Aorta (tissue), 5 donors: Measurements from ENCODE around the gene OTX2. TPM values are rescaled to one million over a fixed set of nuclear protein-coding genes. Genes with fewer than 3 reads are reported as not detected.

Experiments used
- ATAC-seq: fragments of 200-7000 bp; cut with Tn5 transposase; one replicate; pipeline ENCODE4 v1.9.1; 2022; ENCODE audit warnings: moderate library complexity; ENCODE audit not compliant: low FRiP score
- DNase-seq, 2 donors: peaks; one replicate each; pipeline ENCODE4 v3.0.0-alpha.2; 2020
- H3K27ac ChIP-seq, 2 donors: one replicate each; pipeline ENCODE4 v1.5.1; 2013; ENCODE audit warnings: low read length in 2 of 2, mild to moderate bottlenecking in 2 of 2, moderate library complexity in 2 of 2, control low read depth in 1 of 2, inconsistent platforms in 1 of 2, low read depth in 1 of 2
- H3K27me3 ChIP-seq, 2 donors: one replicate each; pipeline ENCODE4 v1.6.1; 2013; ENCODE audit warnings: control low read depth in 1 of 2, low read length in 1 of 2, mild to moderate bottlenecking in 1 of 2, moderate library complexity in 1 of 2; ENCODE audit not compliant: insufficient read depth in 2 of 2, control insufficient read depth in 1 of 2
- H3K36me3 ChIP-seq, 2 donors: one replicate each; pipeline ENCODE4 v1.6.1; 2013; ENCODE audit warnings: control low read depth in 1 of 2, low read length in 1 of 2, mild to moderate bottlenecking in 1 of 2; ENCODE audit not compliant: insufficient read depth in 2 of 2, control insufficient read depth in 1 of 2
- H3K4me1 ChIP-seq, 2 donors: one replicate each; pipeline ENCODE4 v1.6.1; 2013; ENCODE audit warnings: low read length in 2 of 2, control low read depth in 1 of 2, mild to moderate bottlenecking in 1 of 2, moderate library complexity in 1 of 2; ENCODE audit not compliant: insufficient read depth in 2 of 2, control insufficient read depth in 1 of 2
- H3K4me3 ChIP-seq, 2 donors: one replicate each; pipeline ENCODE4 v1.5.1; 2013; ENCODE audit warnings: low read length in 2 of 2, control low read depth in 1 of 2, mild to moderate bottlenecking in 1 of 2
- H3K9me3 ChIP-seq: one replicate; pipeline ENCODE4 v1.6.1; 2013; ENCODE audit warnings: mild to moderate bottlenecking, low read length; ENCODE audit not compliant: control insufficient read depth
- WGBS, 2 donors: extraction: QIAGEN DNeasy Blood & Tissue Kit; methylation state at CpG; one replicate each; pipeline ENCODE4 v1.1.7; 2013; 5-methylcytosine and 5-hydroxymethylcytosine counted together
- intact Hi-C, 2 donors: fragments of 100-400 bp; cut with DNase I; formaldehyde crosslinking; loops; one replicate each; pipeline versions ENCODE4 v1.14.2 to v1.15.0; 2022
- polyA plus RNA-seq, 2 donors: library from polyadenylated mRNA; stranded (reverse); fragments of 200-250 nt; gene quantifications; one replicate each; pipeline ENCODE4 v1.2.3, GENCODE V29; 2013
- total RNA-seq, 2 donors: library from RNA; stranded (reverse); fragmentation: NEBNext Ultra II Directional; extraction: Animal tissue kit (Norgen Biotek cat#: 25700); gene quantifications; one replicate each; pipeline ENCODE4 v1.2.1, GENCODE V29; 2021
- donor health status: healthy with polysubstance abuse.
- donor health status: Bipolar disorder and iron deficiency.
- donor health status: DM: no; HTN: no; CAD: no.
- donor health status: DM: no; HTN: no; CAD: no.
- donor health status: DM: yes; HTN: yes; CAD: no.

Gene OTX2
- total and polyA plus RNA-seq, 4 donors, result not detected

- DNase-seq (no peak), ATAC-seq (no peak)
- intact Hi-C loops, result no loop called here
- no peaks in the 10 kb centered on the region for H3K9me3 ChIP-seq
- no peaks in the 10 kb centered on the region for H3K36me3 ChIP-seq
- H3K4me1 ChIP-seq, result no peaks in the 10 kb centered on the region
- WGBS, 2 donors, result 3 to 5% methylated on average over 62 to 71 of the region's 71 CpGs
- no peak overlapping the region for H3K27ac ChIP-seq
- H3K27me3 ChIP-seq, result peaks cover 0 to 6% of the 10 kb centered on the region in 2 donors
- peak overlapping the region in 1 of 2 donors; percentile 8 for H3K4me3 ChIP-seq
Observed at GRCh38 chr14:56808383-56809269, 1.7 kb downstream of the OTX2 start.

- Histone ChIP-seq H3K36me3 (no peaks in the 10 kb centered on the region), H3K9me3 (no peaks in the 10 kb centered on the region), H3K27ac (no peak overlapping the region), H3K4me3 (peak overlapping the region in 1 of 2 donors; percentile 8), H3K4me1 (no peaks in the 10 kb centered on the region), H3K27me3 (peaks cover 0 to 6% of the 10 kb centered on the region in 2 donors)
- intact Hi-C loops, result no loop called here
- 2 to 4% methylated on average over 16 of the region's 16 CpGs for WGBS, 2 donors
- DNase-seq (no peak), ATAC-seq (no peak)
Observed at GRCh38 chr14:56808110-56808382, 2.2 kb downstream of the OTX2 start.

- ATAC-seq (no peak), DNase-seq (no peak)
- 13 to 16% methylated on average over 39 of the region's 39 CpGs for WGBS, 2 donors
- no peak overlapping the region for H3K4me3 ChIP-seq
- no peak overlapping the region for H3K27ac ChIP-seq
- H3K9me3 ChIP-seq, result no peaks in the 10 kb centered on the region
- peaks cover 0 to 6% of the 10 kb centered on the region in 2 donors for H3K27me3 ChIP-seq
- H3K4me1 ChIP-seq, result no peaks in the 10 kb centered on the region
- intact Hi-C loops, result no loop called here
- no peaks in the 10 kb centered on the region for H3K36me3 ChIP-seq
Observed at GRCh38 chr14:56807386-56808109, 2.7 kb downstream of the OTX2 start.

- 18 to 19% methylated on average over 4 of the region's 4 CpGs for WGBS, 2 donors
- Histone ChIP-seq H3K27me3 (peaks cover 0 to 6% of the 10 kb centered on the region in 2 donors), H3K4me3 (no peak overlapping the region), H3K36me3 (no peaks in the 10 kb centered on the region), H3K4me1 (no peaks in the 10 kb centered on the region), H3K9me3 (peaks cover 2% of the 10 kb centered on the region), H3K27ac (no peak overlapping the region)
- ATAC-seq (no peak), DNase-seq (no peak)
- intact Hi-C loops, result no loop called here
Observed at GRCh38 chr14:56806760-56807159, 3.5 kb downstream of the OTX2 start.

GRCh38 chr14:56805992-56806727 lies 4.1 kb downstream of the OTX2 start:
- WGBS, 2 donors, result 14 to 19% methylated on average over 9 of the region's 9 CpGs
- intact Hi-C loops, result no loop called here
- H3K4me1 ChIP-seq, result no peaks in the 10 kb centered on the region
- H3K27me3 ChIP-seq, result peaks cover 0 to 6% of the 10 kb centered on the region in 2 donors
- no peaks in the 10 kb centered on the region for H3K36me3 ChIP-seq
- DNase-seq (no peak), ATAC-seq (no peak)
- H3K27ac ChIP-seq, result no peak overlapping the region
- peaks cover 2% of the 10 kb centered on the region for H3K9me3 ChIP-seq
- no peak overlapping the region for H3K4me3 ChIP-seq

- DNase-seq, result no peak
- Histone ChIP-seq H3K27ac (no peak overlapping the region), H3K9me3 (peaks cover 2% of the 10 kb centered on the region), H3K27me3 (peaks cover 0 to 6% of the 10 kb centered on the region in 2 donors), H3K4me1 (no peaks in the 10 kb centered on the region), H3K36me3 (no peaks in the 10 kb centered on the region), H3K4me3 (no peak overlapping the region)
- intact Hi-C loops, result no loop called here
- ATAC-seq, result no peak
- 4 to 6% methylated on average over 18 of the region's 18 CpGs for WGBS, 2 donors
Observed at GRCh38 chr14:56805201-56805991, 4.9 kb downstream of the OTX2 start.

- ATAC-seq (no peak), DNase-seq (no peak)
- H3K4me1 ChIP-seq, result no peaks in the 10 kb centered on the region
- WGBS, 2 donors, result 4% methylated on average over 29 of the region's 29 CpGs
- H3K4me3 ChIP-seq, result no peak overlapping the region
- peaks cover 0 to 1% of the 10 kb centered on the region in 2 donors for H3K27me3 ChIP-seq
- peaks cover 2% of the 10 kb centered on the region for H3K9me3 ChIP-seq
- H3K27ac ChIP-seq, result no peak overlapping the region
- H3K36me3 ChIP-seq, result no peaks in the 10 kb centered on the region
- intact Hi-C loops, result no loop called here
Observed at GRCh38 chr14:56803816-56804535, 6.3 kb downstream of the OTX2 start.

GRCh38 chr14:56801920-56802319 lies 8.4 kb downstream of the OTX2 start:
- Histone ChIP-seq H3K4me3 (no peak overlapping the region), H3K9me3 (peaks cover 2% of the 10 kb centered on the region), H3K4me1 (no peaks in the 10 kb centered on the region), H3K27ac (no peak overlapping the region), H3K27me3 (no peaks in the 10 kb centered on the region), H3K36me3 (no peaks in the 10 kb centered on the region)
- DNase-seq (no peak), ATAC-seq (no peak)
- intact Hi-C loops, result no loop called here
- WGBS, 2 donors, result 39 to 55% methylated on average over 3 of the region's 3 CpGs
